ENCODE results near the gene S100A1.
A peak's percentile ranks its signal among the peaks of the same experiment; 100 is the strongest.

The S100A1 gene

DNA sequence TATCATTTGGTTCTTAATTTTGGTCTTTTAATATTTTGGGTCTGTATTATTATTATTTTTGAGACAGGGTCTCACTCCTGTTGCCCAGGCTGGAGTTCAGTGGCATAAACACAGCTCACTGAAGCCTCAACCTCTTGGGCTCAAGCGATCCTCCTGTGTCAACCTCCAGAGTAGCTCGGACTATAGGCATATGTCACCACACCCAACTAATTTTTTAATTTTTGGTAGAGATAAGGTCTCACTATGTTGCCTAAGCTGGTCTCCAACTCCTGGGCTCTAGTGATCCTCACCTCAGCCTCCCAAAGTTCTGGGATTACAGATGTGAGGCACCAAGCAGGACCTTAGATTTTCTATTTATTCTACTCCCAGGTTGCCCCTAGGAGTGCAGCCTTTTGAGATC is 45.3 kb downstream of the S100A1 start:
- no peak overlapping the region for H3K4me2 ChIP-seq (ENCODE audit: low read length)
- H3K9me3 ChIP-seq (ENCODE audit: control insufficient read depth, insufficient read depth, low read length) = no peaks in the 10 kb centered on the region
- H3K27me3 ChIP-seq (ENCODE audit: control insufficient read depth, low read length) = peaks cover 7% of the 10 kb centered on the region

GRCh38 chr1:153677718-153678518 is 49.7 kb downstream of the S100A1 start:
- H3F3A ChIP-seq (ENCODE audit: control insufficient read depth, insufficient read depth) = no peaks in the 10 kb centered on the region
- peaks cover 9% of the 10 kb centered on the region for H3K4me1 ChIP-seq (ENCODE audit: control insufficient read depth, low read length)
- H3K27me3 ChIP-seq (ENCODE audit: control insufficient read depth, low read length) = peaks cover 45% of the 10 kb centered on the region
- H3K79me2 ChIP-seq (ENCODE audit: control insufficient read depth, low read length) = no peaks in the 10 kb centered on the region
- peak overlapping the region; percentile 20; the same call in 1 of the 2 replicates for H3K4me2 ChIP-seq (ENCODE audit: low read length)
- TF ChIP-seq CTCF (IDR thresholded peaks at IDR 0.05; ENCODE audit: low read depth, low read length, poor library complexity, severe bottlenecking) (peak; percentile 99), EZH2phosphoT487 (IDR thresholded peaks at IDR 0.05; ENCODE audit: borderline replicate concordance, low read length) (no peak)
- H4K20me1 ChIP-seq (ENCODE audit: control insufficient read depth, insufficient read depth, low read depth, low read length) = no peaks in the 10 kb centered on the region
- no peaks in the 10 kb centered on the region for H3K9me2 ChIP-seq (replicated peaks; ENCODE audit: control insufficient read depth, low read length)
- H3K27ac ChIP-seq (ENCODE audit: low read depth, low read length) = no peak overlapping the region
- H3K36me3 ChIP-seq (ENCODE audit: control insufficient read depth, low read length) = no peaks in the 10 kb centered on the region
- no peaks in the 10 kb centered on the region for H3K9me3 ChIP-seq (ENCODE audit: control insufficient read depth, insufficient read depth, low read length)
- H3K4me3 ChIP-seq (ENCODE audit: low read length) = no peak overlapping the region

More for the DNA sequence above, 45.3 kb downstream of the S100A1 start:
- Histone ChIP-seq H3K79me2 (ENCODE audit: control insufficient read depth, low read length) (peaks cover 23% of the 10 kb centered on the region), H3K27ac (ENCODE audit: low read depth, low read length) (no peak overlapping the region), H3K4me3 (ENCODE audit: low read length) (no peak overlapping the region), H4K20me1 (ENCODE audit: control insufficient read depth, insufficient read depth, low read depth, low read length) (no peaks in the 10 kb centered on the region), H3K4me1 (ENCODE audit: control insufficient read depth, low read length) (peaks cover 18% of the 10 kb centered on the region), H3K9me2 (replicated peaks; ENCODE audit: control insufficient read depth, low read length) (no peaks in the 10 kb centered on the region), H3K36me3 (ENCODE audit: control insufficient read depth, low read length) (peaks cover 22% of the 10 kb centered on the region), H3F3A (ENCODE audit: control insufficient read depth, insufficient read depth) (peaks cover 9% of the 10 kb centered on the region; the same call in 1 of the 2 replicates)
- TF ChIP-seq EZH2phosphoT487 (IDR thresholded peaks at IDR 0.05; ENCODE audit: borderline replicate concordance, low read length) (no peak), CTCF (IDR thresholded peaks at IDR 0.05; ENCODE audit: low read depth, low read length, poor library complexity, severe bottlenecking) (no peak)

DNA sequence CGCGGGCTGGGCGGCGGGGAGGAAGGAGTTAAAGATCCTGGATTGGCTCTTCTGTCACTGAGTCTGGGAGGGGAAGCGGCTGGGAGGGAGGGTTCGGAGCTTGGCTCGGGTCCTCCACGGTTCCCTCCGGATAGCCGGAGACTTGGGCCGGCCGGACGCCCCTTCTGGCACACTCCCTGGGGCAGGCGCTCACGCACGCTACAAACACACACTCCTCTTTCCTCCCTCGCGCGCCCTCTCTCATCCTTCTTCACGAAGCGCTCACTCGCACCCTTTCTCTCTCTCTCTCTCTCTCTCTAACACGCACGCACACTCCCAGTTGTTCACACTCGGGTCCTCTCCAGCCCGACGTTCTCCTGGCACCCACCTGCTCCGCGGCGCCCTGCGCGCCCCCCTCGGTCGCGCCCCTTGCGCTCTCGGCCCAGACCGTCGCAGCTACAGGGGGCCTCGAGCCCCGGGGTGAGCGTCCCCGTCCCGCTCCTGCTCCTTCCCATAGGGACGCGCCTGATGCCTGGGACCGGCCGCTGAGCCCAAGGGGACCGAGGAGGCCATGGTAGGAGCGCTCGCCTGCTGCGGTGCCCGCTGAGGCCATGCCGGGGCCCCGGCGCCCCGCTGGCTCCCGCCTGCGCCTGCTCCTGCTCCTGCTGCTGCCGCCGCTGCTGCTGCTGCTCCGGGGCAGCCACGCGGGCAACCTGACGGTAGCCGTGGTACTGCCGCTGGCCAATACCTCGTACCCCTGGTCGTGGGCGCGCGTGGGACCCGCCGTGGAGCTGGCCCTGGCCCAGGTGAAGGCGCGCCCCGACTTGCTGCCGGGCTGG is 50.5 kb downstream of the S100A1 start, which contains the start of gene NPR1:
NPR1 (plus strand) TSS at position 170 of the 818 bp plus-strand sequence; CDS start at position 591, 421 bp downstream.
- Histone ChIP-seq H3K4me1 (ENCODE audit: control insufficient read depth, low read length) (peaks cover 9% of the 10 kb centered on the region), H3K27me3 (ENCODE audit: control insufficient read depth, low read length) (peaks cover 51% of the 10 kb centered on the region), H3F3A (ENCODE audit: control insufficient read depth, insufficient read depth) (no peaks in the 10 kb centered on the region), H3K4me2 (ENCODE audit: low read length) (peak within 1 kb of the TSS; percentile 54), H3K79me2 (ENCODE audit: control insufficient read depth, low read length) (no peaks in the 10 kb centered on the region), H4K20me1 (ENCODE audit: control insufficient read depth, insufficient read depth, low read depth, low read length) (no peaks in the 10 kb centered on the region), H3K36me3 (ENCODE audit: control insufficient read depth, low read length) (no peaks in the 10 kb centered on the region), H3K9me3 (ENCODE audit: control insufficient read depth, insufficient read depth, low read length) (no peaks in the 10 kb centered on the region), H3K9me2 (replicated peaks; ENCODE audit: control insufficient read depth, low read length) (no peaks in the 10 kb centered on the region), H3K4me3 (ENCODE audit: low read length) (peak within 1 kb of the TSS; percentile 48), H3K27ac (ENCODE audit: low read depth, low read length) (no peak within 1 kb of the TSS)
- TF ChIP-seq CTCF (IDR thresholded peaks at IDR 0.05; ENCODE audit: low read depth, low read length, poor library complexity, severe bottlenecking) (no peak), EZH2phosphoT487 (IDR thresholded peaks at IDR 0.05; ENCODE audit: borderline replicate concordance, low read length) (no peak)
